BE2C (cell line): ENCODE measurements around the gene BMP15. TPM values are rescaled to one million over a fixed set of nuclear protein-coding genes. Genes with fewer than 3 reads are reported as not detected.

Source experiments
- DNase-seq: peaks from one replicate; pipeline ENCODE4 v3.0.0-alpha.2; 2020
- H3K27me3 ChIP-seq: fragments of 250-450 bp; sonication (Bioruptor Pico); 2 replicates; pipeline ENCODE4 v1.5.1; 2020; ENCODE audit warnings: mild to moderate bottlenecking
- H3K36me3 ChIP-seq: fragments of 250-450 bp; sonication (Bioruptor Pico); 2 replicates; pipeline ENCODE4 v1.5.1; 2020; ENCODE audit warnings: mild to moderate bottlenecking
- H3K4me1 ChIP-seq: fragments of 250-450 bp; sonication (Bioruptor Pico); 2 replicates; pipeline ENCODE4 v1.5.1; 2020
- H3K4me3 ChIP-seq: 2 replicates; pipeline ENCODE4 v1.5.1; 2011; ENCODE audit warnings: low read depth, low read length
- H3K9me3 ChIP-seq: fragments of 250-450 bp; sonication (Bioruptor Pico); 2 replicates; pipeline ENCODE4 v1.5.1; 2020
- polyA plus RNA-seq: library from polyadenylated mRNA; unstranded; fragments of >200 nt; gene quantifications from one replicate; pipeline ENCODE4 v1.2.1, GENCODE V29; 2012; ENCODE audit warnings: low read depth, missing spikeins; ENCODE audit not compliant: insufficient read length, insufficient read depth
- TF ChIP-seq, protein P1 (sequence below): IDR thresholded peaks from 2 replicates; pipeline ENCODE4 v1.5.1; 2012; ENCODE audit warnings: mild to moderate bottlenecking, low read depth, low read length

BMP15 gene
- not detected for polyA plus RNA-seq

- no peak within 1 kb of the TSS for H3K4me3 ChIP-seq
- H3K36me3 ChIP-seq: no peaks in the 10 kb centered on the region
- no peaks in the 10 kb centered on the region for H3K4me1 ChIP-seq
- DNase-seq: no peak
- no peaks in the 10 kb centered on the region for H3K9me3 ChIP-seq
- TF ChIP-seq, protein P1, sequence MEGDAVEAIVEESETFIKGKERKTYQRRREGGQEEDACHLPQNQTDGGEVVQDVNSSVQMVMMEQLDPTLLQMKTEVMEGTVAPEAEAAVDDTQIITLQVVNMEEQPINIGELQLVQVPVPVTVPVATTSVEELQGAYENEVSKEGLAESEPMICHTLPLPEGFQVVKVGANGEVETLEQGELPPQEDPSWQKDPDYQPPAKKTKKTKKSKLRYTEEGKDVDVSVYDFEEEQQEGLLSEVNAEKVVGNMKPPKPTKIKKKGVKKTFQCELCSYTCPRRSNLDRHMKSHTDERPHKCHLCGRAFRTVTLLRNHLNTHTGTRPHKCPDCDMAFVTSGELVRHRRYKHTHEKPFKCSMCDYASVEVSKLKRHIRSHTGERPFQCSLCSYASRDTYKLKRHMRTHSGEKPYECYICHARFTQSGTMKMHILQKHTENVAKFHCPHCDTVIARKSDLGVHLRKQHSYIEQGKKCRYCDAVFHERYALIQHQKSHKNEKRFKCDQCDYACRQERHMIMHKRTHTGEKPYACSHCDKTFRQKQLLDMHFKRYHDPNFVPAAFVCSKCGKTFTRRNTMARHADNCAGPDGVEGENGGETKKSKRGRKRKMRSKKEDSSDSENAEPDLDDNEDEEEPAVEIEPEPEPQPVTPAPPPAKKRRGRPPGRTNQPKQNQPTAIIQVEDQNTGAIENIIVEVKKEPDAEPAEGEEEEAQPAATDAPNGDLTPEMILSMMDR: no peak
- no peaks in the 10 kb centered on the region for H3K27me3 ChIP-seq
Observed at GRCh38 chrX:50910685-50911176, at the start of gene BMP15. Gene BMP15 (plus strand): TSS chrX:50910735. CDS start chrX:50910784, 49 bp downstream.

DNA sequence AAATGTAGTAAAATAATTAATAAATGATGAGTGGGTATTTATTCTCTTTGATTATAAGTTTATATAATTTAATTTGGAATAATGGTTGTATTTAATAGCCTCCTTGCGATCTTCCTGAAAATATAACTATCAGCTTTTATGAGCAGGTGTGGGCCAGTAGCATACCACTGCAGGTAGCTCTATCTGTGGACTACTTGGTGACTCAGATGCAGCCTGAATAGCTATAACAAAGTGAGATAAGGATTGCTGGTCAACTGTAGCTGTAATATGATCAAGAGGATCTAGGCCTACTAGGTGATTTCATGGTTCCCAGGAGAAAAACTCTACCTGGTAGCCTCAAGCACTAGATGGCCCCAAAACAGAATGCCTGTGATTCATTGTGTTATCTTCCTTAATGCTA is 47.1 kb upstream of the BMP15 start:
- no peaks in the 10 kb centered on the region for H3K27me3 ChIP-seq
- TF ChIP-seq, protein P1: no peak
- no peak for DNase-seq
- H3K36me3 ChIP-seq: no peaks in the 10 kb centered on the region
- H3K9me3 ChIP-seq: no peaks in the 10 kb centered on the region
- H3K4me3 ChIP-seq: no peak overlapping the region
- H3K4me1 ChIP-seq: no peaks in the 10 kb centered on the region

- no peaks in the 10 kb centered on the region for H3K4me1 ChIP-seq
- no peaks in the 10 kb centered on the region for H3K27me3 ChIP-seq
- no peaks in the 10 kb centered on the region for H3K36me3 ChIP-seq
- TF ChIP-seq, protein P1: no peak
- H3K9me3 ChIP-seq: no peaks in the 10 kb centered on the region
- no peak for DNase-seq
- H3K4me3 ChIP-seq: no peak overlapping the region
Observed at GRCh38 chrX:50865311-50865710, 45.2 kb upstream of the BMP15 start.

- no peaks in the 10 kb centered on the region for H3K27me3 ChIP-seq
- DNase-seq: no peak
Observed at GRCh38 chrX:50871922-50872453, 38.5 kb upstream of the BMP15 start.

GRCh38 chrX:50874876-50875275 is 35.7 kb upstream of the BMP15 start:
- H3K27me3 ChIP-seq: no peaks in the 10 kb centered on the region
- H3K4me3 ChIP-seq: no peak overlapping the region
- TF ChIP-seq, protein P1: no peak
- H3K4me1 ChIP-seq: no peaks in the 10 kb centered on the region
- H3K36me3 ChIP-seq: no peaks in the 10 kb centered on the region
- no peak for DNase-seq
- no peaks in the 10 kb centered on the region for H3K9me3 ChIP-seq

More at GRCh38 chrX:50871922-50872453, 38.5 kb upstream of the BMP15 start:
- Histone ChIP-seq H3K9me3 (no peaks in the 10 kb centered on the region), H3K4me3 (no peak overlapping the region), H3K36me3 (no peaks in the 10 kb centered on the region), H3K4me1 (no peaks in the 10 kb centered on the region)
- TF ChIP-seq, protein P1: no peak

- TF ChIP-seq, protein P1: no peak
- Histone ChIP-seq H3K9me3 (no peaks in the 10 kb centered on the region), H3K4me1 (no peaks in the 10 kb centered on the region), H3K4me3 (no peak overlapping the region), H3K36me3 (no peaks in the 10 kb centered on the region), H3K27me3 (no peaks in the 10 kb centered on the region)
- DNase-seq: no peak
Observed at GRCh38 chrX:50876551-50876950, 34.0 kb upstream of the BMP15 start.
